DOHH2 (cell line): ENCODE results near the gene FAM234A.

Experiments
- H3F3A ChIP-seq: fragments of 200-600 bp; sonication (generic), shearing (Covaris generic); 2 replicates; pipeline ENCODE4 v1.6.0; 2016; ENCODE audit warnings: antibody characterized with exemption, mild to moderate bottlenecking; ENCODE audit not compliant: control insufficient read depth, insufficient read depth
- H3K27ac ChIP-seq: fragments of 200-600 bp; sonication (generic); 2 replicates; pipeline ENCODE4 v1.5.1; 2014; ENCODE audit warnings: low read depth, mild to moderate bottlenecking, low read length, moderate library complexity
- H3K27me3 ChIP-seq: fragments of 200-600 bp; sonication (generic); 2 replicates; pipeline ENCODE4 v1.6.1; 2014; ENCODE audit warnings: mild to moderate bottlenecking, low read length, mixed read lengths; ENCODE audit not compliant: control insufficient read depth
- H3K36me3 ChIP-seq: fragments of 200-600 bp; sonication (generic); 2 replicates; pipeline ENCODE4 v1.6.1; 2014; ENCODE audit warnings: mild to moderate bottlenecking, low read length, moderate library complexity, mixed read lengths; ENCODE audit not compliant: control insufficient read depth
- H3K4me1 ChIP-seq: fragments of 200-600 bp; sonication (generic); 2 replicates; pipeline ENCODE4 v1.6.1; 2014; ENCODE audit warnings: mild to moderate bottlenecking, low read length, mixed read lengths; ENCODE audit not compliant: control insufficient read depth
- H3K4me2 ChIP-seq: fragments of 200-600 bp; sonication (generic); 2 replicates; pipeline ENCODE4 v1.6.0; 2014; ENCODE audit warnings: mild to moderate bottlenecking, low read length, moderate library complexity
- H3K4me3 ChIP-seq: fragments of 200-600 bp; sonication (generic); 2 replicates; pipeline ENCODE4 v1.5.1; 2014; ENCODE audit warnings: mild to moderate bottlenecking, low read length, mixed read lengths
- H3K79me2 ChIP-seq: fragments of 200-600 bp; sonication (generic); 2 replicates; pipeline ENCODE4 v1.6.1; 2014; ENCODE audit warnings: mild to moderate bottlenecking, low read length, mixed read lengths; ENCODE audit not compliant: control insufficient read depth
- H3K9me2 ChIP-seq: fragments of 200-600 bp; sonication (generic); replicated peaks from 2 replicates; pipeline ENCODE4 v1.6.1; 2014; ENCODE audit warnings: mild to moderate bottlenecking, low read length, mixed read lengths; ENCODE audit not compliant: control insufficient read depth
- H3K9me3 ChIP-seq: fragments of 200-600 bp; sonication (generic); 2 replicates; pipeline ENCODE4 v1.6.1; 2014; ENCODE audit warnings: antibody characterized with exemption, low read length, mixed read lengths; ENCODE audit not compliant: control insufficient read depth, insufficient read depth
- H4K20me1 ChIP-seq: fragments of 200-600 bp; sonication (generic); 2 replicates; pipeline ENCODE4 v1.6.0; 2014; ENCODE audit warnings: low read depth, mild to moderate bottlenecking, antibody characterized with exemption, low read length, moderate library complexity; ENCODE audit not compliant: control insufficient read depth, insufficient read depth
- EZH2phosphoT487 ChIP-seq: fragments of 200-600 bp; sonication (generic); IDR thresholded peaks from 2 replicates; pipeline ENCODE4 v1.6.1; 2017; ENCODE audit warnings: borderline replicate concordance, mild to moderate bottlenecking, antibody characterized with exemption, low read length, moderate library complexity, mixed read lengths
- TF ChIP-seq, protein P1 (sequence below): fragments of 200-600 bp; sonication (generic); IDR thresholded peaks from one replicate; pipeline ENCODE4 v1.5.1; 2014; ENCODE audit warnings: antibody characterized with exemption, mild to moderate bottlenecking, low read depth, low read length; ENCODE audit not compliant: poor library complexity, severe bottlenecking

The FAM234A gene

DNA sequence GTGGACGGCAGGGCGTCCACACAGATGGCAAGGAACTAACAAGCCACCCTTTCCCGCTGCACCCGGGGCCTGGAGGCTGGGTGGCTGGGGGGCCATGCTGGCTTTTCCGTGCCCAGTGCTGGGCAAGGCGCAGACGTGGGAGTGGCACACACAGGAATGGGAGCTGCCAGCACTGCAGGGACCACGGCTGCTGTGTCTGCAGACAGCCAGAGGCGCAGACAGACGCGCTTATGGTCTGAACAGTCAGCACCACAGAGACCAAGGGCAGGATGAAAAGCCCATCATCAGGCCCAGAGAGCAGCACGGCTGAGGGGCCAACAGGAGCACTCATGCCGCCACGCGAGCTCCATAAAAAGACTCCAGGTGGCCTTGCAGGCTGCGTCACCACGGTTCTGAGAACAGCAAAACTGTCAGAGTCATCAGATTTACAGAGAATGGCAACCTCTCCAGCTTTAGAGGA, 72.3 kb downstream of the FAM234A start:
- Histone ChIP-seq H3K27me3 (no peaks in the 10 kb centered on the region), H3K4me1 (no peaks in the 10 kb centered on the region), H4K20me1 (no peaks in the 10 kb centered on the region), H3K9me3 (no peaks in the 10 kb centered on the region), H3F3A (no peaks in the 10 kb centered on the region), H3K9me2 (no peaks in the 10 kb centered on the region), H3K36me3 (peaks cover 15% of the 10 kb centered on the region; the same call in 1 of the 2 replicates), H3K4me3 (no peak overlapping the region), H3K4me2 (no peak overlapping the region), H3K27ac (no peak overlapping the region), H3K79me2 (no peaks in the 10 kb centered on the region)
- TF ChIP-seq, protein P1, sequence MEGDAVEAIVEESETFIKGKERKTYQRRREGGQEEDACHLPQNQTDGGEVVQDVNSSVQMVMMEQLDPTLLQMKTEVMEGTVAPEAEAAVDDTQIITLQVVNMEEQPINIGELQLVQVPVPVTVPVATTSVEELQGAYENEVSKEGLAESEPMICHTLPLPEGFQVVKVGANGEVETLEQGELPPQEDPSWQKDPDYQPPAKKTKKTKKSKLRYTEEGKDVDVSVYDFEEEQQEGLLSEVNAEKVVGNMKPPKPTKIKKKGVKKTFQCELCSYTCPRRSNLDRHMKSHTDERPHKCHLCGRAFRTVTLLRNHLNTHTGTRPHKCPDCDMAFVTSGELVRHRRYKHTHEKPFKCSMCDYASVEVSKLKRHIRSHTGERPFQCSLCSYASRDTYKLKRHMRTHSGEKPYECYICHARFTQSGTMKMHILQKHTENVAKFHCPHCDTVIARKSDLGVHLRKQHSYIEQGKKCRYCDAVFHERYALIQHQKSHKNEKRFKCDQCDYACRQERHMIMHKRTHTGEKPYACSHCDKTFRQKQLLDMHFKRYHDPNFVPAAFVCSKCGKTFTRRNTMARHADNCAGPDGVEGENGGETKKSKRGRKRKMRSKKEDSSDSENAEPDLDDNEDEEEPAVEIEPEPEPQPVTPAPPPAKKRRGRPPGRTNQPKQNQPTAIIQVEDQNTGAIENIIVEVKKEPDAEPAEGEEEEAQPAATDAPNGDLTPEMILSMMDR = no peak
- TF ChIP-seq EZH2phosphoT487 = no peak

- no peak for TF ChIP-seq EZH2phosphoT487
- TF ChIP-seq, protein P1 = no peak
- H4K20me1 ChIP-seq = no peaks in the 10 kb centered on the region
- H3F3A ChIP-seq = no peaks in the 10 kb centered on the region
- peaks cover 18% of the 10 kb centered on the region; the same call in 1 of the 2 replicates for H3K36me3 ChIP-seq
- no peaks in the 10 kb centered on the region for H3K9me3 ChIP-seq
- no peak overlapping the region for H3K27ac ChIP-seq
- H3K79me2 ChIP-seq = peaks cover 2% of the 10 kb centered on the region; the same call in 1 of the 2 replicates
- H3K4me1 ChIP-seq = no peaks in the 10 kb centered on the region
- no peak overlapping the region for H3K4me2 ChIP-seq
- no peak overlapping the region for H3K4me3 ChIP-seq
- H3K27me3 ChIP-seq = no peaks in the 10 kb centered on the region
- no peaks in the 10 kb centered on the region for H3K9me2 ChIP-seq
Measured at GRCh38 chr16:307691-308312, 73.2 kb downstream of the FAM234A start.

DNA sequence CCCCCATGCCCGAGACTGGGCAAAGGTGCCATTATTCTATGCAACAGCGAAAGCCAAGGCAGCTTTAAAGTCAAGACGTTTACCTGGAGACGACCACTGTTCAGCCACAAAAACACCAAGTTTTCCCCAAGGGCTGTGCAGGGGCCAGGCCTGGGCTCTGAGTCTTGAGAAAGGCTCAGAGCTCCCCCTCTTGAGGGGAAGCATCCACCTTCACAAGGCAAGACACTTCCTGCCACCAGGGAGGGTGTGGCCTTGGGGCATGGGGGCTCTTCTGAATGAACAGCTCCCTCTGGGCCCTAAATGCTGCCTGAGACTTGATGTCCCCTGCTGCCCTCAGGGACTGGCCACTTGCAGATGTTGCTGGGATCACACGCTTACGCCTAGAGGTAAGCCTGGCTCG, 74.9 kb downstream of the FAM234A start:
- no peaks in the 10 kb centered on the region for H4K20me1 ChIP-seq
- H3K4me1 ChIP-seq = no peaks in the 10 kb centered on the region
- H3K9me2 ChIP-seq = no peaks in the 10 kb centered on the region
- H3K79me2 ChIP-seq = peaks cover 2% of the 10 kb centered on the region; the same call in 1 of the 2 replicates
- H3K27me3 ChIP-seq = no peaks in the 10 kb centered on the region
- H3K9me3 ChIP-seq = no peaks in the 10 kb centered on the region
- peaks cover 28% of the 10 kb centered on the region for H3K36me3 ChIP-seq
- no peak overlapping the region for H3K4me3 ChIP-seq
- no peak overlapping the region for H3K27ac ChIP-seq
- H3K4me2 ChIP-seq = no peak overlapping the region
- TF ChIP-seq, protein P1 = no peak
- TF ChIP-seq EZH2phosphoT487 = no peak
- H3F3A ChIP-seq = no peaks in the 10 kb centered on the region

GRCh38 chr16:311725-312124, 77.1 kb downstream of the FAM234A start:
- Histone ChIP-seq H3K27me3 (no peaks in the 10 kb centered on the region), H3K9me2 (no peaks in the 10 kb centered on the region), H4K20me1 (no peaks in the 10 kb centered on the region), H3K4me2 (no peak overlapping the region), H3K27ac (no peak overlapping the region), H3K4me3 (no peak overlapping the region), H3K36me3 (peaks cover 28% of the 10 kb centered on the region), H3K9me3 (no peaks in the 10 kb centered on the region), H3F3A (no peaks in the 10 kb centered on the region), H3K79me2 (peaks cover 14% of the 10 kb centered on the region), H3K4me1 (no peaks in the 10 kb centered on the region)
- TF ChIP-seq EZH2phosphoT487 = no peak
- TF ChIP-seq, protein P1 = no peak
